ENCODE results near the gene LAMTOR2. TPM values are rescaled to one million over a fixed set of nuclear protein-coding genes. Genes with fewer than 3 reads are reported as not detected.

LAMTOR2 gene
- total and polyA plus RNA-seq, 9 of the 15 experiments (the other 6 are each of a cell fraction or from before 2014, with no cell fraction given): 39.0 to 161 (median 74.6) TPM

DNA sequence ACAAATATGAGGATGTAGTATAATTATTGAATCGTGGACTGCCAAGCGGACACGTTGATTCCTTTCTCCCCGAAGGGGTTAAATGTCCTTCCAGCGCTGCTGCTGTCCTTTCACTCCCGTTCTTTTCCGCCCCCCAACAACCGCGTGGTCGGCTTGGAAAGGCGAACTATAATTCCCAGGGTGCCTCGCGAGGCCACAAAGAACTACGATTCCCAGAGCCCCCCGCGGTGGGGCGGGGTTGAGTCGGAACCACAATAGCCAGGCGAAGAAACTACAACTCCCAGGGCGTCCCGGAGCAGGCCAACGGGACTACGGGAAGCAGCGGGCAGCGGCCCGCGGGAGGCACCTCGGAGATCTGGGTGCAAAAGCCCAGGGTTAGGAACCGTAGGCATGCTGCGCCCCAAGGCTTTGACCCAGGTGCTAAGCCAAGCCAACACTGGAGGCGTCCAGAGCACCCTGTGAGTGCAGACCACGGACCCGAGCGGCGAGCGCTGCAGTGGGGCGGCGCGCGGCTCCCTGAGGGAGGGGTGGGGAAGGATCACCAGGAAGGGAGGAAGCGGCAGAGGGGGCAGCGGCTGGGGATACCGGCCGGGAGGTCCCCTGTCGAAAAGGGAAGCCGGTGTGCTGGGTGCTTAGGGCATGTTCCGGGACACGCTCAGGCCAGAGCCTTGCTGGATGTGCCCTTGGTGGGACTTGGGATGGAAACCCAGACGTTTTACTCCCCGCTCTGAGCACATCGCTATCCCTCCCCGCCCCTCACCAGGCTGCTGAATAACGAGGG, at the start of gene LAMTOR2 (continued):
- no peak for TF ChIP-seq ZNF785 (CRISPR knock-in tag; IDR thresholded peaks at IDR 0.05)
- peak; percentile 71 for TF ChIP-seq KLF1 (tag; IDR thresholded peaks at IDR 0.05)
- TF ChIP-seq CEBPB (tag; IDR thresholded peaks at IDR 0.05): no peak
- 0 out of 2 replicates have a peak, but pooled peaks have one; percentile 57 for TF ChIP-seq HLTF (IDR thresholded peaks at IDR 0.05)
- TF ChIP-seq ZNF551 (CRISPR knock-in tag; IDR thresholded peaks at IDR 0.05): no peak
- no peak for TF ChIP-seq ZNF507 (tag; conservative IDR thresholded peaks at IDR 0.05)
- no peak for TF ChIP-seq BRCA1 (IDR thresholded peaks at IDR 0.05)
- TF ChIP-seq BRCA1 (CRISPR knock-in tag; IDR thresholded peaks at IDR 0.05): no peak
- TF ChIP-seq RBM25 (IDR thresholded peaks at IDR 0.05; ENCODE audit: low read depth, low read length, severe bottlenecking): no peak
- 0 out of 4 replicates have a peak, but pooled peaks of 1 of the 2 experiments have one; percentile 36 for TF ChIP-seq NONO (IDR thresholded peaks at IDR 0.05; ENCODE audit: low read depth in 2 of 2, low read length in 1 of 2)
- TF ChIP-seq NFYB (IDR thresholded peaks at IDR 0.05; ENCODE audit: extremely low read depth, insufficient read length): no peak
- 0 out of 4 replicates have a peak, but pooled peaks of 1 of the 2 experiments have one; percentile 43 for TF ChIP-seq RCOR1 (IDR thresholded peaks at IDR 0.05; ENCODE audit: borderline replicate concordance in 1 of 2, low read depth in 2 of 2, low read length in 2 of 2)
- no peak for TF ChIP-seq PHF21A (IDR thresholded peaks at IDR 0.05; ENCODE audit: borderline replicate concordance, low read depth)
- peak; percentile 38 for TF ChIP-seq E2F8 (IDR thresholded peaks at IDR 0.05; ENCODE audit: low read depth, partially characterized antibody)
- TF ChIP-seq SMARCC2 (IDR thresholded peaks at IDR 0.05; ENCODE audit: low read depth): no peak
- TF ChIP-seq ZFP30 (CRISPR knock-in tag; IDR thresholded peaks at IDR 0.05; ENCODE audit: borderline replicate concordance): no peak
- peak; percentile 43; the same call in 1 of the 2 replicates for TF ChIP-seq ZBTB7A (IDR thresholded peaks at IDR 0.05; ENCODE audit: borderline replicate concordance, control insufficient read depth, low read depth, low read length)
- TF ChIP-seq, protein P1, sequence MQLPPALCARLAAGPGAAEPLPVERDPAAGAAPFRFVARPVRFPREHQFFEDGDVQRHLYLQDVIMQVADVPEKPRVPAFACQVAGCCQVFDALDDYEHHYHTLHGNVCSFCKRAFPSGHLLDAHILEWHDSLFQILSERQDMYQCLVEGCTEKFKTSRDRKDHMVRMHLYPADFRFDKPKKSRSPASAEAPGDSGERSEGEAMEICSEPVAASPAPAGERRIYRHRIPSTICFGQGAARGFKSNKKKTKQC (CRISPR knock-in tag; IDR thresholded peaks at IDR 0.05): 0 out of 2 replicates have a peak, but pooled peaks have one; percentile 40
- TF ChIP-seq MECOM (CRISPR knock-in tag; IDR thresholded peaks at IDR 0.05): 0 out of 2 replicates have a peak, but pooled peaks have one; percentile 25
- TF ChIP-seq ZKSCAN8 (CRISPR knock-in tag; IDR thresholded peaks at IDR 0.05): peak; percentile 80; the same call in 1 of the 2 replicates
- TF ChIP-seq, protein P2, sequence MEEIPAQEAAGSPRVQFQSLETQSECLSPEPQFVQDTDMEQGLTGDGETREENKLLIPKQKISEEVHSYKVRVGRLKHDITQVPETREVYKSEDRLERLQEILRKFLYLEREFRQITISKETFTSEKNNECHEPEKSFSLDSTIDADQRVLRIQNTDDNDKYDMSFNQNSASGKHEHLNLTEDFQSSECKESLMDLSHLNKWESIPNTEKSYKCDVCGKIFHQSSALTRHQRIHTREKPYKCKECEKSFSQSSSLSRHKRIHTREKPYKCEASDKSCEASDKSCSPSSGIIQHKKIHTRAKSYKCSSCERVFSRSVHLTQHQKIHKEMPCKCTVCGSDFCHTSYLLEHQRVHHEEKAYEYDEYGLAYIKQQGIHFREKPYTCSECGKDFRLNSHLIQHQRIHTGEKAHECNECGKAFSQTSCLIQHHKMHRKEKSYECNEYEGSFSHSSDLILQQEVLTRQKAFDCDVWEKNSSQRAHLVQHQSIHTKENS (CRISPR knock-in tag; IDR thresholded peaks at IDR 0.05): no peak
- no peak for TF ChIP-seq ZZZ3 (IDR thresholded peaks at IDR 0.05)
- TF ChIP-seq POLR2B (IDR thresholded peaks at IDR 0.05; ENCODE audit: low read depth, partially characterized antibody): no peak
- peak; percentile 85 for TF ChIP-seq PHF8 (IDR thresholded peaks at IDR 0.05; ENCODE audit: borderline replicate concordance, low read length)
- peak; percentile 53; the same call in 1 of the 2 replicates for TF ChIP-seq C11orf30 (IDR thresholded peaks at IDR 0.05; ENCODE audit: low read depth)
